GM12878 (cell line): ENCODE results near the gene TRPT1. TPM values are rescaled to one million over a fixed set of nuclear protein-coding genes. Genes with fewer than 3 reads are reported as not detected.

ENCODE experiments used
- ASH2L ChIP-seq: fragments of 300-600, 200-600 bp; sonication (generic); IDR thresholded peaks from 2 replicates; pipeline ENCODE4 v1.6.1; 2017; ENCODE audit warnings: low read depth, mild to moderate bottlenecking, borderline replicate concordance
- BCLAF1 ChIP-seq: fragments of 450-650 bp; IDR thresholded peaks from 2 replicates; pipeline ENCODE4 v1.6.1; 2017; ENCODE audit warnings: antibody characterized with exemption, mild to moderate bottlenecking, moderate library complexity
- BHLHE40 ChIP-seq, 2 experiments: fragments of 450-650 bp in 1 of 2; IDR thresholded peaks; 2 replicates each; pipeline ENCODE4 v1.6.1; 2011 to 2017; ENCODE audit warnings: low read depth in 2 of 2, borderline replicate concordance in 1 of 2, improper control_type of control experiment in 1 of 2, low read length in 1 of 2, mild to moderate bottlenecking in 1 of 2
- CEBPB ChIP-seq, 2 experiments: fragments of 150-350 bp in 1 of 2; IDR thresholded peaks; 2 replicates each; pipeline ENCODE4 v1.6.1; 2012 to 2014; ENCODE audit warnings: low read depth in 2 of 2, low read length in 2 of 2, borderline replicate concordance in 1 of 2, inconsistent platforms in 1 of 2
- CREB1 ChIP-seq: IDR thresholded peaks from 2 replicates; pipeline ENCODE4 v1.6.1; 2012; ENCODE audit warnings: low read depth, mild to moderate bottlenecking, inconsistent platforms
- HDGF ChIP-seq: fragments of 450-650 bp; IDR thresholded peaks from 2 replicates; pipeline ENCODE4 v1.6.1; 2016; ENCODE audit warnings: antibody characterized with exemption
- HSF1 ChIP-seq: fragments of 150-350 bp; IDR thresholded peaks from 2 replicates; pipeline ENCODE4 v1.6.1; 2014; ENCODE audit warnings: mild to moderate bottlenecking, low read depth, low read length
- KAT2A ChIP-seq: conservative IDR thresholded peaks from 2 replicates; pipeline ENCODE4 v1.6.1; 2011; ENCODE audit warnings: low read depth, low read length; ENCODE audit not compliant: control insufficient read depth
- RBBP5 ChIP-seq: fragments of 200-600 bp; sonication (generic); conservative IDR thresholded peaks from 2 replicates; pipeline ENCODE4 v1.6.1; 2016
- RCOR1 ChIP-seq: conservative IDR thresholded peaks from 2 replicates; pipeline ENCODE4 v1.6.1; 2012; ENCODE audit warnings: low read depth, low read length, improper control_type of control experiment
- RUNX3 ChIP-seq: IDR thresholded peaks from 2 replicates; pipeline ENCODE4 v1.6.1; 2012; ENCODE audit warnings: low read length, inconsistent platforms
- SIX5 ChIP-seq: IDR thresholded peaks from 2 replicates; pipeline ENCODE4 v1.6.1; 2011; ENCODE audit warnings: mild to moderate bottlenecking, low read depth, low read length, moderate library complexity; ENCODE audit not compliant: severe bottlenecking
- SMAD5 ChIP-seq: IDR thresholded peaks from 2 replicates; pipeline ENCODE4 v1.6.1; 2016; ENCODE audit warnings: antibody characterized with exemption, low read depth
- SMC3 ChIP-seq: IDR thresholded peaks from 2 replicates; pipeline ENCODE4 v1.6.1; 2011; ENCODE audit warnings: low read length, improper control_type of control experiment, borderline replicate concordance
- STAT1 ChIP-seq: fragments of 450-650 bp; conservative IDR thresholded peaks from 2 replicates; pipeline ENCODE4 v1.6.1; 2014; ENCODE audit warnings: antibody characterized with exemption, mild to moderate bottlenecking
- TAF1 ChIP-seq: IDR thresholded peaks from 2 replicates; pipeline ENCODE4 v1.6.1; 2011; ENCODE audit warnings: mild to moderate bottlenecking, low read depth, low read length, borderline replicate concordance
- ZBTB40 ChIP-seq: fragments of 450-650 bp; IDR thresholded peaks from 2 replicates; pipeline ENCODE4 v1.6.1; 2016; ENCODE audit warnings: mild to moderate bottlenecking, moderate library complexity, borderline replicate concordance
- ZNF384 ChIP-seq: IDR thresholded peaks from 2 replicates; pipeline ENCODE4 v1.6.1; 2012; ENCODE audit warnings: low read depth, mild to moderate bottlenecking, low read length, improper control_type of control experiment, borderline replicate concordance
- polyA plus RNA-seq, 11 experiments: library from polyadenylated mRNA; depleted of rRNA in 4 of 11; unstranded in 6 of 11; stranded (reverse) in 5 of 11; fragments of >200 nt; fragmentation: Nextera tagmentation in 4 of 11; fragmentation: Illumina TruSeq in 1 of 11; extraction: Ambion mirVana in 4 of 11; extraction: Trizol in 1 of 11; gene quantifications; 1 replicate in 1 of 11; 2 replicates in 10 of 11; pipeline versions ENCODE4 v1.2.1 to v1.2.3, GENCODE V29; 2011 to 2016; ENCODE audit warnings: inconsistent platforms in 2 of 11, missing spikeins in 2 of 11, low read depth in 1 of 11
- total RNA-seq, 4 experiments: library from RNA; depleted of rRNA in 3 of 4; stranded (reverse); fragments of >200 nt in 3 of 4; fragmentation: Illumina TruSeq in 1 of 4; extraction: Trizol in 1 of 4; gene quantifications; 2 replicates each; pipeline versions ENCODE4 v1.2.1 to v1.2.3, GENCODE V29; 2013 to 2021
- TF ChIP-seq, protein P1 (sequence below): fragments of 450-650 bp; IDR thresholded peaks from 2 replicates; pipeline ENCODE4 v1.6.1; 2018; ENCODE audit warnings: borderline replicate concordance, mild to moderate bottlenecking; ENCODE audit not compliant: partially characterized antibody

TRPT1 gene
- total and polyA plus RNA-seq, 10 of the 15 experiments (the other 5 are each of a cell fraction or from before 2014, with no cell fraction given), result 7.1 to 63.0 (median 31.4) TPM

- TF ChIP-seq ZBTB40 (peak; percentile 99), RCOR1 (no peak), TAF1 (peak; percentile 50), ZNF384 (no peak), BCLAF1 (no peak), CREB1 (peak; percentile 86), SMAD5 (peak; percentile 23), BHLHE40 (IDR thresholded peaks at IDR 0.05; ENCODE audit: borderline replicate concordance in 1 of 2, low read depth in 2 of 2, low read length in 1 of 2) (peak; percentile 32 to 40; a peak in 2 of 4 replicates), HSF1 (no peak), HDGF (no peak), RBBP5 (no peak), SMC3 (no peak), CEBPB (IDR thresholded peaks at IDR 0.05; ENCODE audit: borderline replicate concordance in 1 of 2, low read depth in 2 of 2, low read length in 2 of 2) (peak in 1 of 2 experiments; percentile 48; a peak in 1 of 4 replicates), RUNX3 (peak; percentile 83), ASH2L (no peak), STAT1 (no peak; the same call in 1 of the 2 replicates), SIX5 (peak; percentile 91), KAT2A (no peak)
- TF ChIP-seq, protein P1, sequence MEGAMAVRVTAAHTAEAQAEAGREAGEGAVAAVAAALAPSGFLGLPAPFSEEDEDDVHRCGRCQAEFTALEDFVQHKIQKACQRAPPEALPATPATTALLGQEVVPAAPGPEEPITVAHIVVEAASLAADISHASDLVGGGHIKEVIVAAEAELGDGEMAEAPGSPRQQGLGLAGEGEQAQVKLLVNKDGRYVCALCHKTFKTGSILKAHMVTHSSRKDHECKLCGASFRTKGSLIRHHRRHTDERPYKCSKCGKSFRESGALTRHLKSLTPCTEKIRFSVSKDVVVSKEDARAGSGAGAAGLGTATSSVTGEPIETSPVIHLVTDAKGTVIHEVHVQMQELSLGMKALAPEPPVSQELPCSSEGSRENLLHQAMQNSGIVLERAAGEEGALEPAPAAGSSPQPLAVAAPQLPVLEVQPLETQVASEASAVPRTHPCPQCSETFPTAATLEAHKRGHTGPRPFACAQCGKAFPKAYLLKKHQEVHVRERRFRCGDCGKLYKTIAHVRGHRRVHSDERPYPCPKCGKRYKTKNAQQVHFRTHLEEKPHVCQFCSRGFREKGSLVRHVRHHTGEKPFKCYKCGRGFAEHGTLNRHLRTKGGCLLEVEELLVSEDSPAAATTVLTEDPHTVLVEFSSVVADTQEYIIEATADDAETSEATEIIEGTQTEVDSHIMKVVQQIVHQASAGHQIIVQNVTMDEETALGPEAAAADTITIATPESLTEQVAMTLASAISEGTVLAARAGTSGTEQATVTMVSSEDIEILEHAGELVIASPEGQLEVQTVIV, result peak; percentile 88
These were observed 43.7 kb upstream of the TRPT1 start (continued) for GRCh38 chr11:64269540-64270220.
